K562 (cell line): ENCODE measurements around the gene STX18. TPM values are rescaled to one million over a fixed set of nuclear protein-coding genes. Genes with fewer than 3 reads are reported as not detected.

Experiments used
- ARHGAP35 ChIP-seq: fragments of 450-650 bp; IDR thresholded peaks from 2 replicates; pipeline ENCODE4 v1.6.1; 2018; ENCODE audit not compliant: partially characterized antibody
- CHD1 ChIP-seq: fragments of 200-600 bp; sonication (generic); IDR thresholded peaks from one replicate; pipeline ENCODE4 v1.6.1; 2012; ENCODE audit warnings: mild to moderate bottlenecking, moderate library complexity, low read length, inconsistent platforms
- DMBX1 ChIP-seq: fragments of 250-450 bp; sonication (Bioruptor Pico); IDR thresholded peaks from 2 replicates; pipeline ENCODE4 v1.8.0; 2022; ENCODE audit warnings: inconsistent platforms, mild to moderate bottlenecking, moderate library complexity, borderline replicate concordance
- HNRNPL ChIP-seq: fragments of 200-400 bp; formaldehyde crosslinking; IDR thresholded peaks from 2 replicates; pipeline ENCODE4 v1.6.1; 2017; ENCODE audit warnings: low read depth, mild to moderate bottlenecking, low read length
- JUN ChIP-seq, 2 experiments: sonication (generic) in 1 of 2; formaldehyde crosslinking in 1 of 2; IDR thresholded peaks; 2 replicates each; pipeline versions ENCODE4 v1.6.1 to v1.8.0; 2012 to 2022; ENCODE audit warnings: borderline replicate concordance in 2 of 2, mild to moderate bottlenecking in 2 of 2, improper control_type of control experiment in 1 of 2, low read depth in 1 of 2, low read length in 1 of 2, missing genetic modification reagents in 1 of 2
- NBN ChIP-seq: fragments of 450-650 bp; IDR thresholded peaks from 2 replicates; pipeline ENCODE4 v1.6.1; 2016; ENCODE audit warnings: low read depth, mild to moderate bottlenecking
- NFRKB ChIP-seq: fragments of 450-650 bp; IDR thresholded peaks from 2 replicates; pipeline ENCODE4 v1.6.1; 2016; ENCODE audit warnings: low read depth
- POLR2AphosphoS2 ChIP-seq: IDR thresholded peaks from 2 replicates; pipeline ENCODE4 v1.6.1; 2012; ENCODE audit warnings: low read length, improper control_type of control experiment
- ZNF311 ChIP-seq: fragments of 250-450 bp; sonication (Bioruptor Pico); IDR thresholded peaks from 2 replicates; pipeline ENCODE4 v1.4.0; 2020; ENCODE audit warnings: mild to moderate bottlenecking, moderate library complexity
- ZNF780A ChIP-seq: fragments of 250-450 bp; sonication (Bioruptor Pico); IDR thresholded peaks from 2 replicates; pipeline ENCODE4 v1.5.0; 2021; ENCODE audit warnings: mild to moderate bottlenecking
- polyA plus RNA-seq, 8 experiments: library from polyadenylated mRNA; depleted of rRNA in 4 of 8; stranded (reverse) in 5 of 8; unstranded in 3 of 8; fragments of >200 nt; fragmentation: Nextera tagmentation in 2 of 8; fragmentation: Illumina TruSeq in 1 of 8; extraction: Ambion mirVana in 2 of 8; extraction: Trizol in 1 of 8; gene quantifications; 2 replicates each; pipeline versions ENCODE4 v1.2.1 to v1.2.3, GENCODE V29; 2011 to 2014; ENCODE audit warnings: inconsistent platforms in 1 of 8, missing spikeins in 1 of 8
- total RNA-seq, 7 experiments: library from RNA; depleted of rRNA in 6 of 7; stranded (reverse); fragments of >200 nt in 6 of 7; fragmentation: Illumina TruSeq in 2 of 7; extraction: Trizol in 2 of 7; gene quantifications; 2 replicates each; pipeline versions ENCODE4 v1.2.1 to v1.2.3, GENCODE V29; 2011 to 2021; ENCODE audit warnings: low replicate concordance in 1 of 7
- TF ChIP-seq, protein P1 (sequence below), 2 experiments: fragments of 450-650 bp in 1 of 2; sonication (generic) in 1 of 2; formaldehyde crosslinking in 1 of 2; IDR thresholded peaks; 2 replicates each; pipeline versions ENCODE4 v1.7.1 to v1.9.0; 2016 to 2022; ENCODE audit warnings: inconsistent platforms in 1 of 2, mild to moderate bottlenecking in 1 of 2, missing genetic modification reagents in 1 of 2
- TF ChIP-seq, protein P2 (sequence below): fragments of 450-650 bp; IDR thresholded peaks from 2 replicates; pipeline ENCODE4 v1.6.1; 2018; ENCODE audit not compliant: partially characterized antibody

STX18 gene
- total and polyA plus RNA-seq, 9 of the 15 experiments (the other 6 are each of a cell fraction or from before 2014, with no cell fraction given): 6.2 to 41.7 (median 22.7) TPM

DNA sequence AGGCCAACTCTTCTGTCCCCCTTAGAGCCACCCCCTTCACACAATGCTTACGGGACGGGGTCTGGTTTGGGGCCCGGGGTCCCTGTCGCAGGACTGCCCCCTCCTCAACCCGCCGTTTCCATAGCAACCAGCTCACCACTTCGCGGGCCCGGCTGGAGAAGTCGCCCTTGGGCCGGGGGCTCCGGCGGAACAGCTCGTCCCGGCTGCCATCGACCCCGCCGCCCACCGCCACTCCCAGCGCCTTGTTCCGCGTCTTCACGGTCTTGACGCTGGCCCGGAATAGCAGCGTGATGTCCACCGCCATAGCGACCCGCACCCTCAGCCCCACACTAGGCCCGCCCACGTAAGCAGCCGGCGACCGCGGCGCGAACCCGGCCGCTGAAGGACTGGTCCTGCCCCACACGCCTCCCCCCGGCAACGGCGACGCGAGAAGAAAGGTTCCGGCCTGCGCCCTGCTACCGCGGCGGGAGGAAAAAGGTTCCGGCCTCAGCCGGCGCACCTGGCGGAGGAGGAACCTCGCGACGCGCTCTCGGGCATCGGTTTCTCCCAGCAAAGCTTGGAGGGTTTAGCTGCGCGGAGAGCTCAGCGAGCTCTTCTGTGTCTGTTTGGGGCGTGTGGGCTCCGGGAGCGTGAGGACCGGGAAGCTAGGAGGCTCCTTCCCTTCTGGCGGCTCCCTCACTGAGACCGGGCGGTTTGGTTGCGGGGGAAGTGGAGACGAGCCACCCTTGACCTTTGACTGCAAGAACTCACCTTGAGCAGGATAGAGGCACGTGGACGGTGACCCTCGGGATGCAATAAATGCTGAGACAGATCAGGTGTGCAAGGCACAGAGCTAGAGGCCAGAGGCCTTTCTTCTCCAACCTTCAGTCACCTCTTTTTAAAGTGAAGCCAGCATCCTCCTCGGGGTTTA, at the start of gene STX18 (continued):
- TF ChIP-seq, protein P1, sequence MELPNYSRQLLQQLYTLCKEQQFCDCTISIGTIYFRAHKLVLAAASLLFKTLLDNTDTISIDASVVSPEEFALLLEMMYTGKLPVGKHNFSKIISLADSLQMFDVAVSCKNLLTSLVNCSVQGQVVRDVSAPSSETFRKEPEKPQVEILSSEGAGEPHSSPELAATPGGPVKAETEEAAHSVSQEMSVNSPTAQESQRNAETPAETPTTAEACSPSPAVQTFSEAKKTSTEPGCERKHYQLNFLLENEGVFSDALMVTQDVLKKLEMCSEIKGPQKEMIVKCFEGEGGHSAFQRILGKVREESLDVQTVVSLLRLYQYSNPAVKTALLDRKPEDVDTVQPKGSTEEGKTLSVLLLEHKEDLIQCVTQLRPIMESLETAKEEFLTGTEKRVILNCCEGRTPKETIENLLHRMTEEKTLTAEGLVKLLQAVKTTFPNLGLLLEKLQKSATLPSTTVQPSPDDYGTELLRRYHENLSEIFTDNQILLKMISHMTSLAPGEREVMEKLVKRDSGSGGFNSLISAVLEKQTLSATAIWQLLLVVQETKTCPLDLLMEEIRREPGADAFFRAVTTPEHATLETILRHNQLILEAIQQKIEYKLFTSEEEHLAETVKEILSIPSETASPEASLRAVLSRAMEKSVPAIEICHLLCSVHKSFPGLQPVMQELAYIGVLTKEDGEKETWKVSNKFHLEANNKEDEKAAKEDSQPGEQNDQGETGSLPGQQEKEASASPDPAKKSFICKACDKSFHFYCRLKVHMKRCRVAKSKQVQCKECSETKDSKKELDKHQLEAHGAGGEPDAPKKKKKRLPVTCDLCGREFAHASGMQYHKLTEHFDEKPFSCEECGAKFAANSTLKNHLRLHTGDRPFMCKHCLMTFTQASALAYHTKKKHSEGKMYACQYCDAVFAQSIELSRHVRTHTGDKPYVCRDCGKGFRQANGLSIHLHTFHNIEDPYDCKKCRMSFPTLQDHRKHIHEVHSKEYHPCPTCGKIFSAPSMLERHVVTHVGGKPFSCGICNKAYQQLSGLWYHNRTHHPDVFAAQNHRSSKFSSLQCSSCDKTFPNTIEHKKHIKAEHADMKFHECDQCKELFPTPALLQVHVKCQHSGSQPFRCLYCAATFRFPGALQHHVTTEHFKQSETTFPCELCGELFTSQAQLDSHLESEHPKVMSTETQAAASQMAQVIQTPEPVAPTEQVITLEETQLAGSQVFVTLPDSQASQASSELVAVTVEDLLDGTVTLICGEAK (IDR thresholded peaks at IDR 0.05): peak; percentile 96
- TF ChIP-seq, protein P1 (CRISPR knock-in tag; IDR thresholded peaks at IDR 0.05): peak; percentile 56; the same call in 1 of the 2 replicates
- TF ChIP-seq DMBX1 (CRISPR knock-in tag) (peak; percentile 69; the same call in 1 of the 2 replicates), NBN (peak; percentile 73; the same call in 1 of the 2 replicates), ZNF780A (CRISPR knock-in tag) (no peak), CHD1 (no peak), ARHGAP35 (no peak), JUN (IDR thresholded peaks at IDR 0.05; ENCODE audit: borderline replicate concordance, low read depth, low read length) (peak; percentile 63; the same call in 1 of the 2 replicates), JUN (CRISPR knock-in tag; IDR thresholded peaks at IDR 0.05; ENCODE audit: borderline replicate concordance) (peak; percentile 31; the same call in 1 of the 2 replicates), NFRKB (peak; percentile 88), HNRNPL (peak; percentile 79), ZNF311 (CRISPR knock-in tag) (no peak), POLR2AphosphoS2 (no peak)
- TF ChIP-seq, protein P2, sequence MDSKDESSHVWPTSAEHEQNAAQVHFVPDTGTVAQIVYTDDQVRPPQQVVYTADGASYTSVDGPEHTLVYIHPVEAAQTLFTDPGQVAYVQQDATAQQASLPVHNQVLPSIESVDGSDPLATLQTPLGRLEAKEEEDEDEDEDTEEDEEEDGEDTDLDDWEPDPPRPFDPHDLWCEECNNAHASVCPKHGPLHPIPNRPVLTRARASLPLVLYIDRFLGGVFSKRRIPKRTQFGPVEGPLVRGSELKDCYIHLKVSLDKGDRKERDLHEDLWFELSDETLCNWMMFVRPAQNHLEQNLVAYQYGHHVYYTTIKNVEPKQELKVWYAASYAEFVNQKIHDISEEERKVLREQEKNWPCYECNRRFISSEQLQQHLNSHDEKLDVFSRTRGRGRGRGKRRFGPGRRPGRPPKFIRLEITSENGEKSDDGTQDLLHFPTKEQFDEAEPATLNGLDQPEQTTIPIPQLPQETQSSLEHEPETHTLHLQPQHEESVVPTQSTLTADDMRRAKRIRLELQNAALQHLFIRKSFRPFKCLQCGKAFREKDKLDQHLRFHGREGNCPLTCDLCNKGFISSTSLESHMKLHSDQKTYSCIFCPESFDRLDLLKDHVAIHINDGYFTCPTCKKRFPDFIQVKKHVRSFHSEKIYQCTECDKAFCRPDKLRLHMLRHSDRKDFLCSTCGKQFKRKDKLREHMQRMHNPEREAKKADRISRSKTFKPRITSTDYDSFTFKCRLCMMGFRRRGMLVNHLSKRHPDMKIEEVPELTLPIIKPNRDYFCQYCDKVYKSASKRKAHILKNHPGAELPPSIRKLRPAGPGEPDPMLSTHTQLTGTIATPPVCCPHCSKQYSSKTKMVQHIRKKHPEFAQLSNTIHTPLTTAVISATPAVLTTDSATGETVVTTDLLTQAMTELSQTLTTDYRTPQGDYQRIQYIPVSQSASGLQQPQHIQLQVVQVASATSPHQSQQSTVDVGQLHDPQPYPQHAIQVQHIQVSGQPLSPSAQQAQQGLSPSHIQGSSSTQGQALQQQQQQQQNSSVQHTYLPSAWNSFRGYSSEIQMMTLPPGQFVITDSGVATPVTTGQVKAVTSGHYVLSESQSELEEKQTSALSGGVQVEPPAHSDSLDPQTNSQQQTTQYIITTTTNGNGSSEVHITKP: peak; percentile 48
